Heart left ventricle (tissue), 16 donors: ENCODE results near the gene UNC13B. TPM values are rescaled to one million over a fixed set of nuclear protein-coding genes. Genes with fewer than 3 reads are reported as not detected.

ENCODE experiments used
- ATAC-seq, 4 donors: fragments of 200-7000 bp; cut with Tn5 transposase; one replicate each; pipeline ENCODE4 v1.9.1; 2020 to 2022; ENCODE audit warnings: moderate library complexity in 4 of 4, mild to moderate bottlenecking in 3 of 4, moderate number of reproducible peaks in 1 of 4
- DNase-seq, 5 donors: peaks; one replicate each; pipeline ENCODE4 v3.0.0-alpha.2; 2020
- H3K27ac ChIP-seq, 12 donors: fragments of 200-600 bp; sonication (generic) in 4 of 12; one replicate each; pipeline versions ENCODE4 v1.5.0 to v1.8.0; 2016 to 2022; ENCODE audit warnings: mild to moderate bottlenecking in 2 of 12
- H3K27me3 ChIP-seq, 9 donors: fragments of 200-600 bp; sonication (generic) in 2 of 9; one replicate each; pipeline versions ENCODE4 v1.5.1 to v1.8.0; 2016 to 2022; ENCODE audit warnings: mild to moderate bottlenecking in 3 of 9
- H3K36me3 ChIP-seq, 9 donors: fragments of 200-600 bp; sonication (generic) in 2 of 9; one replicate each; pipeline versions ENCODE4 v1.5.0 to v1.8.0; 2018 to 2022; ENCODE audit warnings: mild to moderate bottlenecking in 2 of 9
- H3K4me1 ChIP-seq, 12 donors: fragments of 200-600 bp; sonication (generic) in 4 of 12; one replicate each; pipeline versions ENCODE4 v1.5.0 to v1.8.0; 2016 to 2022; ENCODE audit warnings: mild to moderate bottlenecking in 3 of 12
- H3K4me3 ChIP-seq, 12 donors: fragments of 200-600 bp; sonication (generic) in 4 of 12; one replicate each; pipeline versions ENCODE4 v1.5.0 to v1.8.0; 2017 to 2022; ENCODE audit warnings: mild to moderate bottlenecking in 9 of 12, moderate library complexity in 4 of 12
- H3K9me3 ChIP-seq, 12 donors: fragments of 200-600 bp; sonication (generic) in 4 of 12; one replicate each; pipeline versions ENCODE4 v1.5.0 to v1.8.0; 2016 to 2022; ENCODE audit warnings: mild to moderate bottlenecking in 1 of 12
- POLR2A ChIP-seq, 2 donors: fragments of 450-650 bp; IDR thresholded peaks; one replicate each; pipeline ENCODE4 v1.6.1; 2017; ENCODE audit warnings: antibody characterized with exemption in 2 of 2, mild to moderate bottlenecking in 2 of 2, moderate library complexity in 2 of 2
- WGBS, 4 donors: extraction: QIAGEN DNeasy Blood & Tissue Kit in 2 of 4; methylation state at CpG; one replicate each; pipeline versions ENCODE4 v1.1.5 to v1.1.7; 2013 to 2018; 5-methylcytosine and 5-hydroxymethylcytosine counted together
- intact Hi-C, 10 donors: fragments of 100-400 bp; cut with DNase I; formaldehyde crosslinking; loops; one replicate each; pipeline versions ENCODE4 v1.11.1 to v1.14.2; 2022
- polyA plus RNA-seq, 2 donors: library from polyadenylated mRNA; stranded (reverse); fragments of 200-250 nt; gene quantifications; one replicate each; pipeline ENCODE4 v1.2.3, GENCODE V29; 2013
- total RNA-seq, 9 donors: library from RNA; depleted of rRNA in 2 of 9; stranded (reverse); fragments of >200 nt in 2 of 9; fragmentation: NEBNext Ultra II Directional in 3 of 9; extraction: Animal tissue kit (Norgen Biotek cat#: 25700) in 3 of 9; gene quantifications; one replicate each; pipeline versions ENCODE4 v1.1.0 to v1.2.4, GENCODE V29; 2016 to 2023
- TF ChIP-seq, protein P1 (sequence below), 12 donors: fragments of 200-600 bp; sonication (generic) in 4 of 12; IDR thresholded peaks; one replicate each; pipeline versions ENCODE4 v1.5.0 to v1.8.0; 2018 to 2022; ENCODE audit warnings: antibody characterized with exemption in 12 of 12, mild to moderate bottlenecking in 5 of 12
- donor health status: ischemic (EF 13 %, LVEDD 7.1; RV severe dilation, severe dysfunction).
- donor health status: healthy with polysubstance abuse.
- donor health status: DM: no; HTN: yes; CAD: no.
- donor health status: DM: no; HTN: no; CAD: no.
- donor health status: ischemic (EF 25% LVEDD 6.9; RV normal size, moderate dysfunction).
- donor health status: ischemic (EF 25% LVEDD 5.7; RV mildly dilated, moderate dysfunction).
- donor health status: healthy.
- donor health status: DM: yes; HTN: yes; CAD: no.
- donor health status: ischemic (EF 35%, LVEDD 5.7; RV mildly dilated, moderate dysfunction).
- donor health status: nonischemic (EF 11% LVEDD 7.7; RV severe dilation, severe dysfunction).
- donor health status: DM: yes; HTN: yes; CAD: no.
- donor health status: PGD.
- donor health status: ischemic (EF 29% LVEDD 5.4; RV normal size, mild dysfunction).
- donor health status: nonischemic (EF 23%, LVEDD 6.1; RV moderate dilation, normal function).

The UNC13B gene
- total and polyA plus RNA-seq, 11 donors: 8.1 to 30.2 (median 21.2) TPM

- peaks cover 0 to 1% (median 0%) of the 10 kb centered on the region in 12 donors for H3K4me1 ChIP-seq
- DNase-seq (no peak), ATAC-seq (no peak)
- 87 to 94% (median 94%) methylated on average over 2 of the region's 2 CpGs for WGBS, 4 donors
- no peak overlapping the region for H3K4me3 ChIP-seq
- no peak overlapping the region for H3K27ac ChIP-seq
- TF ChIP-seq, protein P1, sequence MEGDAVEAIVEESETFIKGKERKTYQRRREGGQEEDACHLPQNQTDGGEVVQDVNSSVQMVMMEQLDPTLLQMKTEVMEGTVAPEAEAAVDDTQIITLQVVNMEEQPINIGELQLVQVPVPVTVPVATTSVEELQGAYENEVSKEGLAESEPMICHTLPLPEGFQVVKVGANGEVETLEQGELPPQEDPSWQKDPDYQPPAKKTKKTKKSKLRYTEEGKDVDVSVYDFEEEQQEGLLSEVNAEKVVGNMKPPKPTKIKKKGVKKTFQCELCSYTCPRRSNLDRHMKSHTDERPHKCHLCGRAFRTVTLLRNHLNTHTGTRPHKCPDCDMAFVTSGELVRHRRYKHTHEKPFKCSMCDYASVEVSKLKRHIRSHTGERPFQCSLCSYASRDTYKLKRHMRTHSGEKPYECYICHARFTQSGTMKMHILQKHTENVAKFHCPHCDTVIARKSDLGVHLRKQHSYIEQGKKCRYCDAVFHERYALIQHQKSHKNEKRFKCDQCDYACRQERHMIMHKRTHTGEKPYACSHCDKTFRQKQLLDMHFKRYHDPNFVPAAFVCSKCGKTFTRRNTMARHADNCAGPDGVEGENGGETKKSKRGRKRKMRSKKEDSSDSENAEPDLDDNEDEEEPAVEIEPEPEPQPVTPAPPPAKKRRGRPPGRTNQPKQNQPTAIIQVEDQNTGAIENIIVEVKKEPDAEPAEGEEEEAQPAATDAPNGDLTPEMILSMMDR (IDR thresholded peaks at IDR 0.05): no peak
- no peak for TF ChIP-seq POLR2A (IDR thresholded peaks at IDR 0.05)
- intact Hi-C loops: no loop called here
- no peaks in the 10 kb centered on the region for H3K27me3 ChIP-seq
- no peaks in the 10 kb centered on the region for H3K9me3 ChIP-seq
- H3K36me3 ChIP-seq: no peaks in the 10 kb centered on the region
Observed at GRCh38 chr9:35357116-35357515, 195.3 kb downstream of the UNC13B start.

GRCh38 chr9:35357826-35358225 is 196.0 kb downstream of the UNC13B start:
- intact Hi-C loops: no loop called here
- Histone ChIP-seq H3K4me1 (no peaks in the 10 kb centered on the region), H3K4me3 (no peak overlapping the region), H3K9me3 (no peaks in the 10 kb centered on the region), H3K27me3 (no peaks in the 10 kb centered on the region), H3K36me3 (no peaks in the 10 kb centered on the region), H3K27ac (no peak overlapping the region)
- ATAC-seq (no peak), DNase-seq (no peak)
- 97 to 99% (median 98%) methylated on average over 4 of the region's 4 CpGs for WGBS, 4 donors
- TF ChIP-seq POLR2A (IDR thresholded peaks at IDR 0.05): no peak
- TF ChIP-seq, protein P1 (IDR thresholded peaks at IDR 0.05): no peak

GRCh38 chr9:35364817-35365585 is 203.2 kb downstream of the UNC13B start:
- Histone ChIP-seq H3K27me3 (no peaks in the 10 kb centered on the region), H3K4me1 (peaks cover 0 to 28% (median 6%) of the 10 kb centered on the region in 12 donors), H3K36me3 (peaks cover 0 to 14% (median 4%) of the 10 kb centered on the region in 9 donors), H3K9me3 (no peaks in the 10 kb centered on the region), H3K4me3 (no peak overlapping the region), H3K27ac (peak overlapping the region in 2 of 12 donors; percentile 15)
- TF ChIP-seq, protein P1 (IDR thresholded peaks at IDR 0.05): no peak
- no peak for TF ChIP-seq POLR2A (IDR thresholded peaks at IDR 0.05)
- ATAC-seq: peak in 2 of 4 donors; percentile 23 to 31
- DNase-seq: no peak
- intact Hi-C loops: no loop called here
- 55 to 68% (median 63%) methylated on average over 3 of the region's 3 CpGs for WGBS, 4 donors

GRCh38 chr9:35366627-35367026 is 204.8 kb downstream of the UNC13B start:
- Histone ChIP-seq H3K36me3 (peaks cover 0 to 30% (median 17%) of the 10 kb centered on the region in 9 donors), H3K9me3 (no peaks in the 10 kb centered on the region), H3K4me1 (peaks cover 0 to 28% (median 6%) of the 10 kb centered on the region in 12 donors), H3K27ac (no peak overlapping the region), H3K4me3 (no peak overlapping the region), H3K27me3 (no peaks in the 10 kb centered on the region)
- WGBS, 4 donors: 89 to 96% (median 91%) methylated on average over 2 of the region's 2 CpGs
- TF ChIP-seq POLR2A (IDR thresholded peaks at IDR 0.05): no peak
- TF ChIP-seq, protein P1 (IDR thresholded peaks at IDR 0.05): no peak
- intact Hi-C loops: no loop called here
- no peak for ATAC-seq
- DNase-seq: no peak
